HG03558 (cell line): Measurements from ENCODE around the gene MGAT3.

Source experiments
- ATAC-seq: cut with Tn5 transposase; IDR thresholded peaks from one replicate; pipeline ENCODE4 v1.9.1; 2021; ENCODE audit warnings: moderate number of reproducible peaks; ENCODE audit not compliant: unreplicated experiment; ENCODE audit errors: extremely low read depth

The MGAT3 gene

GRCh38 chr22:39427751-39428596 lies 28.8 kb upstream of the MGAT3 start:
- ATAC-seq: no peak

GRCh38 chr22:39428597-39429071 lies 28.2 kb upstream of the MGAT3 start:
- ATAC-seq: no peak

- no peak for ATAC-seq
Observed at GRCh38 chr22:39429186-39429585, 27.6 kb upstream of the MGAT3 start.

GRCh38 chr22:39429916-39430575 lies 26.8 kb upstream of the MGAT3 start:
- ATAC-seq: no peak

GRCh38 chr22:39430576-39431150 lies 26.1 kb upstream of the MGAT3 start:
- ATAC-seq: no peak

GRCh38 chr22:39431216-39431801 lies 25.5 kb upstream of the MGAT3 start:
- ATAC-seq: no peak

- ATAC-seq: no peak
Observed at GRCh38 chr22:39431821-39432251, 25.0 kb upstream of the MGAT3 start.

GRCh38 chr22:39432361-39432811 lies 24.4 kb upstream of the MGAT3 start:
- ATAC-seq: no peak

- no peak for ATAC-seq
Observed at GRCh38 chr22:39433476-39434242, 23.2 kb upstream of the MGAT3 start.

GRCh38 chr22:39434243-39434653 lies 22.6 kb upstream of the MGAT3 start:
- no peak for ATAC-seq

GRCh38 chr22:39434721-39435120 lies 22.1 kb upstream of the MGAT3 start:
- no peak for ATAC-seq

GRCh38 chr22:39435616-39436015 lies 21.2 kb upstream of the MGAT3 start:
- ATAC-seq: no peak

GRCh38 chr22:39437791-39438704 lies 18.8 kb upstream of the MGAT3 start:
- ATAC-seq: no peak

GRCh38 chr22:39439170-39439569 lies 17.6 kb upstream of the MGAT3 start:
- ATAC-seq: no peak

- no peak for ATAC-seq
Observed at GRCh38 chr22:39443398-39443797, 13.4 kb upstream of the MGAT3 start.

- no peak for ATAC-seq
Observed at GRCh38 chr22:39444247-39444800, 12.5 kb upstream of the MGAT3 start.

GRCh38 chr22:39444937-39445465 lies 11.8 kb upstream of the MGAT3 start:
- no peak for ATAC-seq

GRCh38 chr22:39445678-39446077 lies 11.1 kb upstream of the MGAT3 start:
- ATAC-seq: no peak
